HEK293 (cell line): ENCODE measurements around the gene EIF1B.

Experiments used
- CTCF ChIP-seq: fragments of 450-650 bp; formaldehyde crosslinking; IDR thresholded peaks from 2 replicates; pipeline ENCODE4 v1.5.1; 2016; ENCODE audit warnings: missing biosample characterization, missing genetic modification characterization
- PBX3 ChIP-seq: sonication (generic); formaldehyde crosslinking; IDR thresholded peaks from 2 replicates; pipeline ENCODE4 v1.8.1; 2022; ENCODE audit warnings: mild to moderate bottlenecking, moderate library complexity, missing genetic modification reagents
- ZBTB1 ChIP-seq: fragments of 450-650 bp; formaldehyde crosslinking; IDR thresholded peaks from 2 replicates; pipeline ENCODE4 v1.5.1; 2016; ENCODE audit warnings: missing biosample characterization, missing genetic modification characterization

- TF ChIP-seq CTCF (tag by site-specific recombination) (no peak), ZBTB1 (tag by site-specific recombination) (no peak), PBX3 (CRISPR knock-in tag) (no peak)
Measured at GRCh38 chr3:40306336-40306735, 3.2 kb upstream of the EIF1B start.
